Activated B cell treated with CpG ODN at 0.5 μM for 24 hours (primary cell): ENCODE results near the gene DBET. TPM values are rescaled to one million over a fixed set of nuclear protein-coding genes. Genes with fewer than 3 reads are reported as not detected.
A peak's percentile ranks its signal among the peaks of the same experiment; 100 is the strongest.
"Not testable (repeated sequence)": the region's sequence is repeated elsewhere in the genome, so short reads cannot be mapped to it uniquely, and the experiment has no call there.

ENCODE experiments used
- ATAC-seq: fragments of 200-7000 bp; cut with Tn5 transposase; one replicate; pipeline ENCODE4 v1.10.0; 2021; ENCODE audit warnings: low read depth, mild to moderate bottlenecking, moderate library complexity
- CTCF ChIA-PET: fragments of 350-600 bp; sonication (Branson Sonifier 250); formaldehyde crosslinking; loops from one replicate; lab custom pipeline; 2021; ENCODE audit warnings: antibody characterized with exemption; lab: Charles Lee
- POLR2A ChIA-PET: fragments of 350-600 bp; sonication (Branson Sonifier 250); formaldehyde crosslinking; loops from one replicate; lab custom pipeline; 2021; ENCODE audit warnings: antibody characterized with exemption; lab: Charles Lee
- DNase-seq: peaks from one replicate; pipeline ENCODE4 v3.0.0; 2022
- H3K27ac Mint-ChIP-seq: one replicate; pipeline ENCODE4 v1.8.0; 2020; ENCODE audit warnings: mixed read lengths
- H3K27me3 Mint-ChIP-seq: one replicate; pipeline ENCODE4 v1.8.0; 2021; ENCODE audit warnings: mixed read lengths
- H3K36me3 Mint-ChIP-seq: one replicate; pipeline ENCODE4 v1.8.0; 2021; ENCODE audit warnings: low read depth, mixed read lengths
- H3K4me1 Mint-ChIP-seq: one replicate; pipeline ENCODE4 v1.8.0; 2021; ENCODE audit warnings: mixed read lengths
- H3K4me3 Mint-ChIP-seq: one replicate; pipeline ENCODE4 v1.8.0; 2020; ENCODE audit warnings: mild to moderate bottlenecking, mixed read lengths
- H3K9me3 Mint-ChIP-seq: one replicate; pipeline ENCODE4 v1.8.0; 2020; ENCODE audit warnings: mixed read lengths
- CTCF ChIP-seq: fragments of 200-600 bp; IDR thresholded peaks from one replicate; pipeline ENCODE4 v1.8.0; 2022; ENCODE audit warnings: antibody characterized with exemption, mild to moderate bottlenecking
- intact Hi-C: fragments of 100-400 bp; cut with micrococcal nuclease; formaldehyde crosslinking; loops from one replicate; pipeline ENCODE4 v1.15.1; 2024
- total RNA-seq: library from RNA; stranded (reverse); gene quantifications from 2 replicates; pipeline ENCODE4 v1.2.3, GENCODE V29; 2022

The DBET gene
- total RNA-seq, result not detected in 2 replicates

- H3K9me3 Mint-ChIP-seq, H3K4me1 Mint-ChIP-seq, POLR2A ChIA-PET, H3K36me3 Mint-ChIP-seq, intact Hi-C loops, H3K4me3 Mint-ChIP-seq, H3K27me3 Mint-ChIP-seq, ATAC-seq, CTCF ChIA-PET, DNase-seq, H3K27ac Mint-ChIP-seq: not testable (repeated sequence)
These were observed at the start of gene DBET for GRCh38 chr4:190064342-190064741. TSS of gene DBET (plus strand) at chr4:190064502.

GRCh38 chr4:190014771-190015537 is 49.3 kb upstream of the DBET start:
- intact Hi-C loops, result no loop called here
- CTCF ChIA-PET, result no interaction called here
- H3K4me1 Mint-ChIP-seq, result peaks cover 9% of the 10 kb centered on the region
- no peak for TF ChIP-seq CTCF
- peaks cover 48% of the 10 kb centered on the region for H3K27me3 Mint-ChIP-seq
- H3K4me3 Mint-ChIP-seq, result peak overlapping the region; percentile 24
- H3K27ac Mint-ChIP-seq, result no peak overlapping the region
- ATAC-seq (no peak), DNase-seq (no peak)
- H3K9me3 Mint-ChIP-seq, result peaks cover 6% of the 10 kb centered on the region
- POLR2A ChIA-PET, result no interaction called here
- no peaks in the 10 kb centered on the region for H3K36me3 Mint-ChIP-seq

GRCh38 chr4:190015538-190016368 is 48.5 kb upstream of the DBET start:
- Mint-ChIP-seq H3K27ac (no peak overlapping the region), H3K27me3 (peaks cover 56% of the 10 kb centered on the region), H3K9me3 (peaks cover 6% of the 10 kb centered on the region), H3K4me3 (no peak overlapping the region), H3K4me1 (peaks cover 17% of the 10 kb centered on the region), H3K36me3 (no peaks in the 10 kb centered on the region)
- ChIA-PET CTCF (no interaction called here), POLR2A (no interaction called here)
- intact Hi-C loops, result no loop called here
- no peak for DNase-seq
- ATAC-seq, result no peak
- TF ChIP-seq CTCF, result no peak

- Mint-ChIP-seq H3K27me3 (peaks cover 57% of the 10 kb centered on the region), H3K9me3 (peaks cover 6% of the 10 kb centered on the region), H3K36me3 (no peaks in the 10 kb centered on the region), H3K4me1 (peaks cover 21% of the 10 kb centered on the region), H3K27ac (no peak overlapping the region), H3K4me3 (no peak overlapping the region)
- CTCF ChIA-PET, result no interaction called here
- no peak for TF ChIP-seq CTCF
- no peak for ATAC-seq
- POLR2A ChIA-PET, result no interaction called here
- intact Hi-C loops, result no loop called here
- DNase-seq, result no peak
These were observed 47.7 kb upstream of the DBET start for GRCh38 chr4:190016369-190017289.

GRCh38 chr4:190017357-190018200 is 46.7 kb upstream of the DBET start:
- intact Hi-C loops, result no loop called here
- no peaks in the 10 kb centered on the region for H3K36me3 Mint-ChIP-seq
- H3K27me3 Mint-ChIP-seq, result peaks cover 57% of the 10 kb centered on the region
- ChIA-PET POLR2A (no interaction called here), CTCF (no interaction called here)
- no peak for TF ChIP-seq CTCF
- H3K9me3 Mint-ChIP-seq, result peaks cover 6% of the 10 kb centered on the region
- H3K4me3 Mint-ChIP-seq, result no peak overlapping the region
- no peak overlapping the region for H3K27ac Mint-ChIP-seq
- ATAC-seq, result no peak
- DNase-seq, result no peak
- peaks cover 21% of the 10 kb centered on the region for H3K4me1 Mint-ChIP-seq
